NCI-H2107 treated with DMSO at 0.1 percent for 48 hours (cell line): ENCODE results near the gene QDPR.
"Not testable (repeated sequence)": the region's sequence is repeated elsewhere in the genome, so short reads cannot be mapped to it uniquely, and the experiment has no call there.

Experiments
- DNase-seq: peaks from one replicate; lab custom pipeline; 2025; ENCODE audit not compliant: unreplicated experiment; lab: John Stamatoyannopoulos, UW

The QDPR gene

GRCh38 chr4:17492058-17492741 is 19.7 kb downstream of the QDPR start:
- DNase-seq = no peak

- DNase-seq = no peak
Observed at GRCh38 chr4:17491196-17491595, 20.7 kb downstream of the QDPR start.

GRCh38 chr4:17490575-17491059 is 21.3 kb downstream of the QDPR start:
- DNase-seq = no peak

GRCh38 chr4:17489721-17490120 is 22.2 kb downstream of the QDPR start:
- no peak for DNase-seq

GRCh38 chr4:17489123-17489522 is 22.8 kb downstream of the QDPR start:
- no peak for DNase-seq

- no peak for DNase-seq
Observed at GRCh38 chr4:17482716-17483115, 29.2 kb downstream of the QDPR start.

- no peak for DNase-seq
Observed at GRCh38 chr4:17480955-17481354, 30.9 kb downstream of the QDPR start.

- no peak for DNase-seq
Observed at GRCh38 chr4:17480210-17480927, 31.5 kb downstream of the QDPR start.

GRCh38 chr4:17477774-17478472 is 34.0 kb downstream of the QDPR start:
- DNase-seq = no peak

GRCh38 chr4:17476853-17477252 is 35.0 kb downstream of the QDPR start:
- DNase-seq = no peak

- no peak for DNase-seq
Observed at GRCh38 chr4:17475481-17475880, 36.4 kb downstream of the QDPR start.

- DNase-seq = no peak
Observed at GRCh38 chr4:17469931-17470674, 41.8 kb downstream of the QDPR start.

- DNase-seq = no peak
Observed at GRCh38 chr4:17468619-17469221, 43.2 kb downstream of the QDPR start.

- no peak for DNase-seq
Observed at GRCh38 chr4:17463606-17464005, 48.3 kb downstream of the QDPR start.

- DNase-seq = no peak
Observed at GRCh38 chr4:17450269-17450804, 61.6 kb downstream of the QDPR start.

GRCh38 chr4:17448689-17449088 is 63.2 kb downstream of the QDPR start:
- DNase-seq = no peak

- DNase-seq = peak; percentile 2
Observed at GRCh38 chr4:17447675-17448298, 64.1 kb downstream of the QDPR start.

- no peak for DNase-seq
Observed at GRCh38 chr4:17447056-17447455, 64.8 kb downstream of the QDPR start.

- not testable (repeated sequence) for DNase-seq
Observed at GRCh38 chr4:17442477-17442876, 69.4 kb downstream of the QDPR start.

- DNase-seq = no peak
Observed at GRCh38 chr4:17437396-17437795, 74.5 kb downstream of the QDPR start.
